SU-DHL-6 (cell line): ENCODE results near the gene CIZ1.

ENCODE experiments used
- H2AFZ ChIP-seq: fragments of 200-600 bp; sonication (generic); 2 replicates; pipeline ENCODE4 v1.6.1; 2014; ENCODE audit warnings: low read depth, mild to moderate bottlenecking, moderate library complexity, mixed read lengths, antibody characterized with exemption, low read length; ENCODE audit not compliant: severe bottlenecking
- H3F3A ChIP-seq: fragments of 200-600 bp; shearing (Covaris generic); 2 replicates; pipeline ENCODE4 v1.6.0; 2016; ENCODE audit warnings: antibody characterized with exemption, mild to moderate bottlenecking; ENCODE audit not compliant: insufficient read depth
- H3K27ac ChIP-seq: fragments of 200-600 bp; sonication (generic); 2 replicates; pipeline ENCODE4 v1.5.1; 2016; ENCODE audit warnings: low read depth, mild to moderate bottlenecking, low read length, moderate library complexity, mixed read lengths
- H3K27me3 ChIP-seq: fragments of 200-600 bp; sonication (generic), shearing (Covaris generic); 2 replicates; pipeline ENCODE4 v1.6.0; 2014; ENCODE audit warnings: mild to moderate bottlenecking, low read length
- H3K36me3 ChIP-seq: fragments of 200-600 bp; sonication (generic); 2 replicates; pipeline ENCODE4 v1.6.1; 2014; ENCODE audit warnings: mild to moderate bottlenecking, low read length, mixed read lengths
- H3K4me2 ChIP-seq: fragments of 300-600, 200-600 bp; shearing (Covaris generic), sonication (generic); 2 replicates; pipeline ENCODE4 v1.6.0; 2014; ENCODE audit warnings: low read length, low read depth, mild to moderate bottlenecking; ENCODE audit not compliant: poor library complexity, severe bottlenecking
- H3K4me3 ChIP-seq: fragments of 200-600 bp; sonication (generic); 2 replicates; pipeline ENCODE4 v1.5.1; 2014; ENCODE audit warnings: antibody characterized with exemption, low read length, mild to moderate bottlenecking, mixed read lengths; ENCODE audit not compliant: insufficient read depth, poor library complexity, severe bottlenecking
- H3K79me2 ChIP-seq: fragments of 200-600 bp; sonication (generic); 2 replicates; pipeline ENCODE4 v1.6.1; 2014; ENCODE audit warnings: mild to moderate bottlenecking, low read length, moderate library complexity; ENCODE audit not compliant: insufficient read depth
- H3K9ac ChIP-seq: fragments of 200-600 bp; sonication (generic); 2 replicates; pipeline ENCODE4 v1.7.0; 2014; ENCODE audit warnings: mild to moderate bottlenecking, low read length
- H3K9me2 ChIP-seq: fragments of 200-600 bp; sonication (generic); replicated peaks from 2 replicates; pipeline ENCODE4 v1.6.1; 2014; ENCODE audit warnings: low read length; ENCODE audit not compliant: insufficient read depth
- H3K9me3 ChIP-seq: fragments of 200-600 bp; sonication (generic); 2 replicates; pipeline ENCODE4 v1.6.1; 2014; ENCODE audit warnings: low read length, mixed read lengths; ENCODE audit not compliant: insufficient read depth
- H4K20me1 ChIP-seq: fragments of 200-600 bp; sonication (generic); 2 replicates; pipeline ENCODE4 v1.6.1; 2014; ENCODE audit warnings: low read depth, mild to moderate bottlenecking, antibody characterized with exemption, low read length, moderate library complexity, mixed read lengths
- EZH2phosphoT487 ChIP-seq: fragments of 200-600 bp; sonication (generic), shearing (Covaris generic); conservative IDR thresholded peaks from 2 replicates; pipeline ENCODE4 v1.6.1; 2018; ENCODE audit warnings: mild to moderate bottlenecking, antibody characterized with exemption, low read length, moderate library complexity, mixed read lengths
- TF ChIP-seq, protein P1 (sequence below): fragments of 200-600 bp; sonication (generic); IDR thresholded peaks from one replicate; pipeline ENCODE4 v1.5.1; 2017; ENCODE audit warnings: antibody characterized with exemption, mild to moderate bottlenecking, low read length, moderate library complexity; ENCODE audit not compliant: insufficient read depth, poor library complexity, severe bottlenecking

Gene CIZ1

DNA sequence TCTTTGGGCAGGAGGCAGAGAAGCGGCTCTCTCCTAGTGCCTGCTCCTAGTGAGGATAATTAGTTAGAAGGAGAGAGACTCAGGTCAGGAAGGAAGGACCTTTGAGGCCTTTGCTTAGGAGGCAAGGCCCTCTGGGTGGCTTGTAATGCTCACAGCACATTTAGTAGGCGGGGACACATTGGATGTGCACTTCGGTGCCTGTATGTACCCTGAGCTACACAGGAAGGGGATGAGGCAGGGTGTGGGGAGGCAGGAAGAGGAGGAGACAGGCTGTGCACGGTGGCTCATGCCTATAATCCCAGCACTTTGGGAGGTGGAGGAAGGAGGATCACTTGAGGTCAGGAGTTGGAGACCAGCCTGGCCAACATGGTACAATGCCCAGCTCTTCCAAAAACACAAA is 49.3 kb downstream of the CIZ1 start:
- Histone ChIP-seq H3K4me3 (no peak overlapping the region), H3K9ac (no peak overlapping the region), H3K9me3 (no peaks in the 10 kb centered on the region), H2AFZ (no peak overlapping the region), H3K27ac (no peak overlapping the region), H3K27me3 (no peaks in the 10 kb centered on the region), H3K36me3 (no peaks in the 10 kb centered on the region), H3K9me2 (no peaks in the 10 kb centered on the region), H4K20me1 (no peaks in the 10 kb centered on the region), H3K4me2 (no peak overlapping the region), H3K79me2 (no peaks in the 10 kb centered on the region), H3F3A (no peaks in the 10 kb centered on the region)
- TF ChIP-seq, protein P1, sequence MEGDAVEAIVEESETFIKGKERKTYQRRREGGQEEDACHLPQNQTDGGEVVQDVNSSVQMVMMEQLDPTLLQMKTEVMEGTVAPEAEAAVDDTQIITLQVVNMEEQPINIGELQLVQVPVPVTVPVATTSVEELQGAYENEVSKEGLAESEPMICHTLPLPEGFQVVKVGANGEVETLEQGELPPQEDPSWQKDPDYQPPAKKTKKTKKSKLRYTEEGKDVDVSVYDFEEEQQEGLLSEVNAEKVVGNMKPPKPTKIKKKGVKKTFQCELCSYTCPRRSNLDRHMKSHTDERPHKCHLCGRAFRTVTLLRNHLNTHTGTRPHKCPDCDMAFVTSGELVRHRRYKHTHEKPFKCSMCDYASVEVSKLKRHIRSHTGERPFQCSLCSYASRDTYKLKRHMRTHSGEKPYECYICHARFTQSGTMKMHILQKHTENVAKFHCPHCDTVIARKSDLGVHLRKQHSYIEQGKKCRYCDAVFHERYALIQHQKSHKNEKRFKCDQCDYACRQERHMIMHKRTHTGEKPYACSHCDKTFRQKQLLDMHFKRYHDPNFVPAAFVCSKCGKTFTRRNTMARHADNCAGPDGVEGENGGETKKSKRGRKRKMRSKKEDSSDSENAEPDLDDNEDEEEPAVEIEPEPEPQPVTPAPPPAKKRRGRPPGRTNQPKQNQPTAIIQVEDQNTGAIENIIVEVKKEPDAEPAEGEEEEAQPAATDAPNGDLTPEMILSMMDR: no peak

DNA sequence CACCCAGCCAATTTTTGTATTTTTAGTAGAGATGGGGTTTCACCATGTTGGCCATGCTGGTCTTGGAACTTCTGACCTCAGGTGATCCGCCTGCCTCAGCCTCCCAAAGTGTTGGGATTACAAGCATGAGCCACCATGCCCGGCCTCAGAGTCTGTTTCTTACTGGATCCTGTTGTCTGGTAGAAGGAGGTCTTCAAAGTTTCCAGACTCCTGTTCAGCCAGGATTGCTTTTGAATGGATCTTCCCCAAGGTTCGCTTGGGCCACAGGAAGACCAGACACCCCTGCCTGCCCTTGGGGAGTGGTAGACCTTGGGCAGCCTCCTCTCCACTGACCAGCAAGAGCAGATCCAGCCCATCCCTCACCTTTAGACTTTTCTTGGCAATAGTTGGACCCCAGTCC is 49.8 kb downstream of the CIZ1 start:
- Histone ChIP-seq H3K9me3 (no peaks in the 10 kb centered on the region), H3K27me3 (no peaks in the 10 kb centered on the region), H3K36me3 (no peaks in the 10 kb centered on the region), H3K79me2 (no peaks in the 10 kb centered on the region), H3K27ac (no peak overlapping the region), H3K9ac (no peak overlapping the region), H3F3A (no peaks in the 10 kb centered on the region), H4K20me1 (no peaks in the 10 kb centered on the region), H3K4me3 (no peak overlapping the region), H3K4me2 (no peak overlapping the region), H2AFZ (no peak overlapping the region), H3K9me2 (no peaks in the 10 kb centered on the region)
- no peak for TF ChIP-seq EZH2phosphoT487
- TF ChIP-seq, protein P1: no peak

DNA sequence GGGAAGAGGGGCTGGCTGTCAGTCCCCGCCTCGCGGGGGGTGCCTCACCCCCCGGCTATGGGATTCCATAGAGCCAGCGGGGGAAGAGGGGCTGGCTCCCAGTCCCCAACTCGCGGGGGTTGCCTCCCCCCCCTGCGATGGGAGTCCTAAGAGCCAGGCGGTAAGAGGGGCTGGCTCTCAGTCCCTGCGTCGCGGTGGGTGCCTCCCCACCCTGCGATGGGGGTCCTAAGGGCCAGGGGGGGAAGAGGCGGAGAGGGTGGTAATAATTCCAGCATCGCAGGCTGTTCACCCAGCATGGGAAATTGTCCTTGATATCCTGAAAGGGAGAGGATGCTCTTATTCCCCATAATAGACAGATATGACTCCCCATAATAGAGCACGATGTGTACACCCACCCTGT is 51.8 kb downstream of the CIZ1 start:
- Histone ChIP-seq H3K27ac (no peak overlapping the region), H3K36me3 (no peaks in the 10 kb centered on the region), H3K9me3 (no peaks in the 10 kb centered on the region), H4K20me1 (no peaks in the 10 kb centered on the region), H3K4me3 (no peak overlapping the region), H3K79me2 (no peaks in the 10 kb centered on the region), H3K27me3 (no peaks in the 10 kb centered on the region), H3F3A (no peaks in the 10 kb centered on the region), H3K9ac (no peak overlapping the region), H3K4me2 (no peak overlapping the region), H3K9me2 (no peaks in the 10 kb centered on the region), H2AFZ (no peak overlapping the region)
- no peak for TF ChIP-seq EZH2phosphoT487
- TF ChIP-seq, protein P1: no peak

DNA sequence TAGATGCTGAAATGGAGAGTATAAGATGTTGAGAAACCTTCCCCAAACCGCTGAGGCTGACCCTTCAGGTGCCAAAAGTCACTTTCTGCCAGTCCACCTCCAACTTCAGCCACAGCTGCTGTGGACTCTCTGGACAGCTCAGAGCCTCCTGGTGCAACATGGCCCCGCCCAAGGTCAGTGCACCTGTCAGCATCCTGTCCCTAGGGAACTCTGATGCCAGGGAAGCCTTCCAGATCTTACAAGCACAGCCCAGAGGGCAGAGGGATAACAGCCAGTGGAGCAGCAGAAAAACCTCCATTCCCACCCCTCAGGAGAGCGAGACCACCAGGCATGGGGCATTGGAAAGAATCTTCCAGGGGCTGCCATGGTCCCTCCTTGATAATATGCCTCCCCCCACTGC is 53.4 kb downstream of the CIZ1 start:
- Histone ChIP-seq H3K36me3 (no peaks in the 10 kb centered on the region), H3K27me3 (no peaks in the 10 kb centered on the region), H3K27ac (no peak overlapping the region), H3K9me3 (no peaks in the 10 kb centered on the region), H3K4me2 (no peak overlapping the region), H3K4me3 (no peak overlapping the region), H4K20me1 (no peaks in the 10 kb centered on the region), H3K9me2 (no peaks in the 10 kb centered on the region), H3K9ac (no peak overlapping the region), H3F3A (no peaks in the 10 kb centered on the region), H3K79me2 (no peaks in the 10 kb centered on the region), H2AFZ (no peak overlapping the region)
- TF ChIP-seq EZH2phosphoT487: no peak
- TF ChIP-seq, protein P1: no peak
